HL-60/S4 treated with retinoic acid at 250 ng/mL for 4 days and 3 days (cell line): ENCODE results near the gene EFEMP1.

Experiments used
- in situ Hi-C: fragments of 300-500 bp; cut with MboI; formaldehyde crosslinking; loops from 2 replicates; pipeline ENCODE4 v1.7.0; 2022; ENCODE audit warnings: low sequenced_read_pairs

The EFEMP1 gene, protein sequence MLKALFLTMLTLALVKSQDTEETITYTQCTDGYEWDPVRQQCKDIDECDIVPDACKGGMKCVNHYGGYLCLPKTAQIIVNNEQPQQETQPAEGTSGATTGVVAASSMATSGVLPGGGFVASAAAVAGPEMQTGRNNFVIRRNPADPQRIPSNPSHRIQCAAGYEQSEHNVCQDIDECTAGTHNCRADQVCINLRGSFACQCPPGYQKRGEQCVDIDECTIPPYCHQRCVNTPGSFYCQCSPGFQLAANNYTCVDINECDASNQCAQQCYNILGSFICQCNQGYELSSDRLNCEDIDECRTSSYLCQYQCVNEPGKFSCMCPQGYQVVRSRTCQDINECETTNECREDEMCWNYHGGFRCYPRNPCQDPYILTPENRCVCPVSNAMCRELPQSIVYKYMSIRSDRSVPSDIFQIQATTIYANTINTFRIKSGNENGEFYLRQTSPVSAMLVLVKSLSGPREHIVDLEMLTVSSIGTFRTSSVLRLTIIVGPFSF

GRCh38 chr2:55923091-55923981, at the start of gene EFEMP1:
Gene EFEMP1, minus strand, starts transcription at chr2:55923782. Its CDS starts 1,342 bp downstream, at chr2:55922440.
- in situ Hi-C loops = no loop called here

- in situ Hi-C loops = no loop called here
Observed at GRCh38 chr2:55970500-55970899, 46.9 kb upstream of the EFEMP1 start.

DNA sequence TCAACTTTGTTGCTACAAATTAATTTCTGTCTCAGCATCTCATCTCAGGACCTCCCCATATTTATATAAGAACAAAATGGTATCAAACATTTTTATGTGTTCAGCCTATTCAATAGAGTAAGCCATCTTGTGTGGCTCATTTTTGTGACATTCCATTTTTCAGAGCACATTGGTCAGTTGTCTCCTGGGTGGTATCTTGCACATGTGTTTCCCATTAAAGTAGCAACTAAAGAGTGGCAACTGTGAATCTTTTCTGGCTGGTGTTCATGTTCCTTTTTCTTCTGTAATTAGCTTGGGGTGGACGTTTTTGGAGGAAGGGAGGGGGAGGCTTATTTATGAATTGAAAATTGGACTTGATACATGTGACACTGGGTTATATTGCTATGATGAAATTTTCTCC, 45.4 kb upstream of the EFEMP1 start:
- in situ Hi-C loops = no loop called here

DNA sequence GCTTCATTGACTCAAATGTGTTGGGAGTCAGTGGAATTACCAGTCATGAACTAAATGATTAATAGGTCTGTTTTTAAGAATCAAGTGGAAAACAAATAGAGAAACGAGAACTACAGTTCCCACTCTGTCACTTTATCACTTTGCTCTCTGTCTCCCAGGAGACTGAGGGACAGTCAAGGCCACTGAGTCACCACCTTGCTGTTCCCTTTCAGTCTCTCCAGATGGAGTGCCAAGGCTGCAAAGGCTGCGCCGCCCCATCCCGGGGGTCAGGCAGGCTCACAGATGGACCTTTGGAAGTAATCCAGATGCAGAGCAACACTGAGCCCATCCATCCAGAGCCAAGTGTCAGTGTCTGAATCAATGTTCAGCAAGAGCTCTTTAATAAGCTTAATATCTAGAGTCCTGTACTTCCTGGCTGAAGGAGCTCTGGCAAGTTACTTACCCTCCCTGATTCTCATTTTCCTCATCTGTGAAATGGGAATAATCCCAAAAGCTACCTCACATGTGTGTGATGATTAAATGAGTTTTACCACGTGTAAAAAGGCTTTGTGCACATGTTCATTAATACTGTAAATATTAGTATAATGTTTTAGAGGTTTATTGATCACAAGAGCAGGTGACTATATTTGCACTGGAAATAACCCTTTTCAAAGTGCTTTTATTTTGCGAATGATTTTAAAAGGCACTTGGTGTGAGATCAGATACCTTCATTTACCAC, 43.0 kb upstream of the EFEMP1 start:
- in situ Hi-C loops = no loop called here

GRCh38 chr2:55965966-55966365, 42.4 kb upstream of the EFEMP1 start:
- in situ Hi-C loops = no loop called here

GRCh38 chr2:55965276-55965675, 41.7 kb upstream of the EFEMP1 start:
- in situ Hi-C loops = no loop called here

GRCh38 chr2:55962915-55963314, 39.3 kb upstream of the EFEMP1 start:
- in situ Hi-C loops = no loop called here

DNA sequence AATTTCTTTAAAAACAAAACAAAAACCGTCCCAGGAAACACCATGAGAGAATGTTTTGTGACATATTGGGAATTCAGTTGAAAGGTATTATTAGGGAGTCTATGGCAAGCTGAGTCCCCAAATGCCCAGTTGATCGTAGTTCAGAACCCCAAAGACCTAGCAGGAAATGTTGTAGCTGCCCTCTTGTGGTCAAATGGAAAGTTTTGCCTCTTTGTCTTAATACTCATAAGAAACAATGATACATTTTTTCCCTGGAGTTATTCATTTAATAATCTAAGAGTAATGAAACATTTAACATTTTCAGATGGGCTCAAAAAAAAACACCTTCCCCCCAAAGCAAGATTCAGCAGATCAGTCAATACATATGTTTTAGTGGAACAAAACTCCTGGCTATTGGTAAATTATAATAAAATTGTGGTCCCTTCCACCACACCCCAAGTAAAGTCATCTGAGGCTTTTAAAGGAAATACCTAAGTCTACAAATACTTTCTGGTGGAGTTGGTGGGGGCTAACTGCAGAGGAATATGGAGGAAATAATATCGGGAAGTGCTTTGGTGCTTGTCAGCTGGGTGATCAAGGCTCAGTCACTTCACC, 37.8 kb upstream of the EFEMP1 start:
- in situ Hi-C loops = no loop called here

DNA sequence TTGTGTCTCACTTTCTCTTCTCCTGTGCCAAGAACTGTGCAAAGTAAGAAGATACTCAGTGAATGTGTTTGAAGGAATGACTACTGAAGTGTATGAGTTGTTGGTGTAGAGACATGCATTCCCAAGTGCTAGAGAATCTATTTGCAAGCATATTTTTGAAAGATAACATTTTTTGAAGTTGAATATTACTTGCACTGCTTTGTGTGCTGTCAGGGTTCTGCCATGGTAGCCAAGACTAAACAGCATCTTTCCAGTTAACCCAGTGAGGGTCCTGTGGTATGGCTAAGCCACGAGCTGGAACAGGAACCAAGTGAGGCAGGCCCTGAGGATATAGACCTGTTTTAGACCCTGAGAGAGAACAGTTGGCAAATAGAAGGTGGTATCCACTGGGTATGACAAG, 35.2 kb upstream of the EFEMP1 start:
- in situ Hi-C loops = no loop called here

DNA sequence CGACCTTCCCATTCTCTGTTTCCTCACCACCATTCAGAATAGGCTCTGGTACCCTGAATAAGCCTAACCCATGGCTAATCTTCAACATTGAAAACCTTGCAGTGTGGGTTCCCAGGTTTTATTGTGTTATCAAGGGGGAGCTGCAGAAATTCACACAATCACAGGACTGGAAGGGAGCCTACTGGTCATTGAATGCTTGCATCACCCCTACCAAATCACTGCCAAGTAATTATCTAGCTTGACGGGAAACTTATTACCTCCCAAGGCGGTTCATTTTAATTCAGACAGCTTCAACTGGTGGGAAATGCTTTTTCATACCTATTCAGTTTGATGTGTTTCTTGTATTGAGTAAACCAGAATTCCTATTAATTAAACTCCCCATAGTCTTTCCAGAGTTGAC, 33.6 kb upstream of the EFEMP1 start:
- in situ Hi-C loops = no loop called here

DNA sequence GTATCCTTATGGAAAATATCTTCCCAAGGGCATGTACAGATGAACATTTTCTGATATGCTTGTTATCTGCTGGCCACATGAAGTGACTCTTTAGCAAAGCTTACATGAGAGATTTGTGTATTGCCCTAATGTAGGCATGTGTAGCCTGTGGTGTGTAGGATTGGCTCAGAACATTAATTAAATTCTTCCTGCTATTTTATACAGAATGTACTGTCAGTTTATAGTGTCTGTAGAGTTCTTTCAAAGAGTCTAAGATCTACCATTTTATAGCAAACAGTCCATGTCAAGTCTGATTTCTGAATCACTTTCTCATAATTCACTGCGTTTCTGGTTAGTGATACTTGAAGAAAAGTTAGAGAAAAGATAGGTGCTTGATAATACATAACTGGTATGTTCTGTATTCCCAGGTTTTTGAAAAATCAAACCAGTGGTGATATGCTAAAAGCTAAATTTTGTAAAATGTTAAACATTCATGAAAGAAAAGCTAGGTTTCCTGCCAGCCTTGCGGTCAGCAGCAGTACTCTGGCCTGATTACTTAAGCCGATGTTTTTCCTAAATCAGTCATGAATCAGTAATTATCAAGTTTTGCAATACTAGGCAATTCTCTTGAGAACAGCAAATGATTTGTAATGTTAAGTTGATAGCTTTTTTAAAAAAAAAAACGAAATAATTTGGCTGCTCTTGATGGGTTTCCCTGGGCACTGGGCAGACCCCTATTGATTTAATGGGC, 30.9 kb upstream of the EFEMP1 start:
- in situ Hi-C loops = no loop called here

DNA sequence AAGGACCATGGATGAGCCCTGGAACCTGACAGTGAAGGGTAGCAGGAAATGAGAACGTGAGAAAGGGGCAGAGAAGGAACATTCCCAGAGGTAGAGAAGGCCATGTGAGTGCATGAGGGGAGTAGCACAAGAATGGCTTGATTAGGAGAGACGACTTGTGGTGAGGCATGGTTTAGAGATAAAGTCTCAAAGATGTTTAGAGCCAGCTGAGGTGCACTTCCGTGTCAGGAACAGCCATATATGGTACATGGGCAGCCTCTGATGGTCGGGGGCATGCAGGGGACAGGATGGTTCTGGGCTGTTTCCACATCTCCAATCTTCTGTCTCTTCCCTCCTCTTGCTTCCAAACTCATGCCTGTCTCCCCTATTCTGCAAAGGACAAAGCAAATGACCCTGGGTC, 28.8 kb upstream of the EFEMP1 start:
- in situ Hi-C loops = no loop called here

DNA sequence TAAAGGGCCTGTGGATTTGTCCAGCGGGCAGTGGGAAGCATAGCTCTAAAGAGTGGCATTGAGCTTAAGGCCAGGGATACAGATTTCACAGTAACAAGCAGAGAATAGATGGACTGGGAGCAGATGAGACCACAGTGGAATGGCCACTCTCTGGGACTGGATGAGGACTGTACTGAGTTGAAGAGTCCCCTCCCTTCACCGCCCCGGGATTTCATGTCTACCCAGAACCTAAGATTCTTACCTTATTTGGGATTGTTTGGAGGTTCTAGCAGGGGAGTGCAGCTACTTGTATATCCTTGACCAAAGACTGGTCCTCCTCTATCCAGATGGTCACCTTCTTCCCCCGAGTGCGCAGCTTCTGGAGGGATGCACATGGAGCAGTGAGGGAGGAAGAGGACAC, 28.0 kb upstream of the EFEMP1 start:
- in situ Hi-C loops = no loop called here

- in situ Hi-C loops = no loop called here
Observed at GRCh38 chr2:55949613-55950012, 26.0 kb upstream of the EFEMP1 start.

- in situ Hi-C loops = no loop called here
Observed at GRCh38 chr2:55949211-55949610, 25.6 kb upstream of the EFEMP1 start.

GRCh38 chr2:55948176-55948923, 24.8 kb upstream of the EFEMP1 start:
- in situ Hi-C loops = no loop called here

DNA sequence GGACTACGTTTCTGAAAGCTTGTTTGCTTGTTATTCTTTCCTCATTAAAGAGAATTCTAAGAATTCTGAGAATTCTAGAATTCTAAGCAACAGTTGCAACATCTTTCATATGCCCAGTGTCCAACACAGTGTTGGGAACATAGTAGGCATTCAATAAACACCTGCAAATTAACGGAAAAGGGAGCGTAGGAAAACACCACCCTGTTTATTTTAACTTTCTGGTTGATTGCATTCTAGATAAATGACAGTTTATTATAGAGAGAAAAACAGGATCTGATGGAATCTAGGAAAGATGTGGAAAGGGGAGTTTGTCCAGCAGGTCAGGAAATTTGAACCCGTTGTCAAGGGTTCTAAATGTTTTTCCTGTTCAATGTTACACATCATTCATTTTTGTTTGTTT, 24.2 kb upstream of the EFEMP1 start:
- in situ Hi-C loops = no loop called here

DNA sequence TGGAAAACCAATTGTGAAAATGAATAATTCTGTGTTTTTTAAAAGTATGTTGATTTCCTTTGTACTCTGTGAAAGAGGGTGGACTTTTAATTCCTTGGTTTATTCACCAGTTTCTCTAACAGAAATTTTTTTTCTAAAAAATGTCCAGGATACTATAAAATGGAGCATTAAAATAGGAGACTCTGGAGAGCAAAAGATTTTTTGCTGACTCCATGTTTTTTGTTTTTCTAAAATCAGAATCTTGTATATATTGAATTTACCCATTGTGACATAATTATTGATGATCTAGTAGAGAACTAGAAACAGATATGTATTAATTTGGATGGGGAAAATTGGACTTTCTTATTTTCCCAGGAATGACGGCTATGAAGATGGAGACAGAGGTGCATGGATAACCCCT, 23.2 kb upstream of the EFEMP1 start:
- in situ Hi-C loops = no loop called here

DNA sequence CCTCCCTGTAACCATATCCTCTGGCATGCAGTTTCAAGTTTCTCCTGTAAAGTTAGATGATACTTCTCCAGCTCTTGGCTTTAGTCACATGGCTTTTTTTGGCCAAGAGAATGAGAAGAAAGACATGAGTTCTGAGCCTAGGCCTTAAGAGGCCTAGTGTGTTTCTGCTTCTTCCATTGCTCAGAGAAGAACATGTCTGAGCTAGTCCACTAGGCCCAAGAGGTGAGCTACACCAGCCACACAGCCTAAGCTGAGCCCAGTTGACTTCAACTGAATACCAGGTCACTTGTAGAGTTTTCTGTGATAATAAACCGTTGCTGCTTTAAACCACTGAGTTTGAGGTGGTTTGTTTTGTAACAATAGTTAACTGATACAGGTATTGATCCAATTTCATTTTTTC, 19.9 kb upstream of the EFEMP1 start:
- in situ Hi-C loops = no loop called here
